Liver (tissue), 9 donors: Measurements from ENCODE around the gene RAD54L2. TPM values are rescaled to one million over a fixed set of nuclear protein-coding genes. Genes with fewer than 3 reads are reported as not detected.

Source experiments
- DNase-seq: peaks from one replicate; pipeline ENCODE4 v3.0.0-alpha.2; 2017; ENCODE audit warnings: low spot score
- H3K27ac ChIP-seq, 2 donors: one replicate each; pipeline ENCODE4 v1.7.0; 2013; ENCODE audit warnings: inconsistent platforms in 2 of 2, low read length in 2 of 2, control low read depth in 1 of 2, low read depth in 1 of 2, mild to moderate bottlenecking in 1 of 2
- H3K27me3 ChIP-seq, 4 donors: one replicate each; pipeline versions ENCODE4 v1.6.1 to v1.7.0; 2013; ENCODE audit warnings: low read length in 3 of 4, inconsistent platforms in 1 of 4, mild to moderate bottlenecking in 1 of 4, moderate library complexity in 1 of 4; ENCODE audit not compliant: control insufficient read depth in 4 of 4, insufficient read depth in 4 of 4
- H3K36me3 ChIP-seq, 4 donors: one replicate each; pipeline versions ENCODE4 v1.6.1 to v1.7.0; 2013; ENCODE audit warnings: low read length in 3 of 4, mild to moderate bottlenecking in 3 of 4, low read depth in 1 of 4, moderate library complexity in 1 of 4; ENCODE audit not compliant: control insufficient read depth in 4 of 4, insufficient read depth in 3 of 4
- H3K4me1 ChIP-seq, 4 donors: one replicate each; pipeline versions ENCODE4 v1.6.1 to v1.7.0; 2013; ENCODE audit warnings: low read length in 3 of 4, mild to moderate bottlenecking in 3 of 4, moderate library complexity in 1 of 4; ENCODE audit not compliant: control insufficient read depth in 4 of 4, insufficient read depth in 4 of 4
- H3K4me3 ChIP-seq, 3 donors: one replicate each; pipeline versions ENCODE4 v1.6.1 to v1.7.0; 2013; ENCODE audit warnings: low read length in 3 of 3, control low read depth in 1 of 3, low read depth in 1 of 3, mild to moderate bottlenecking in 1 of 3
- H3K9ac ChIP-seq, 2 donors: one replicate each; pipeline ENCODE4 v1.7.0; 2013; ENCODE audit warnings: low read length in 2 of 2, mild to moderate bottlenecking in 2 of 2, moderate library complexity in 2 of 2, control low read depth in 1 of 2, low read depth in 1 of 2
- H3K9me3 ChIP-seq, 4 donors: one replicate each; pipeline versions ENCODE4 v1.6.1 to v1.7.0; 2013; ENCODE audit warnings: low read length in 3 of 4; ENCODE audit not compliant: control insufficient read depth in 4 of 4
- CTCF ChIP-seq: fragments of 150-350 bp; IDR thresholded peaks from 2 replicates; pipeline ENCODE4 v1.5.1; 2017; ENCODE audit warnings: improper control_type of control experiment, low read depth, low read length; ENCODE audit not compliant: missing input control
- EGR1 ChIP-seq, 2 donors: IDR thresholded peaks; 2 replicates each; pipeline ENCODE4 v1.6.1; 2016 to 2018; ENCODE audit warnings: antibody characterized with exemption in 2 of 2, low read depth in 2 of 2
- FOXA1 ChIP-seq: IDR thresholded peaks from 2 replicates; pipeline ENCODE4 v1.6.1; 2016; ENCODE audit warnings: antibody characterized with exemption
- FOXA2 ChIP-seq: IDR thresholded peaks from 2 replicates; pipeline ENCODE4 v1.6.1; 2016; ENCODE audit warnings: antibody characterized with exemption
- GABPA ChIP-seq, 2 donors: IDR thresholded peaks in 1 of 2; conservative IDR thresholded peaks in 1 of 2; 2 replicates each; pipeline ENCODE4 v1.6.1; 2016; ENCODE audit warnings: antibody characterized with exemption in 2 of 2, mild to moderate bottlenecking in 1 of 2, moderate library complexity in 1 of 2
- HNF4A ChIP-seq, 2 donors: conservative IDR thresholded peaks; 2 replicates each; pipeline ENCODE4 v1.6.1; 2016; ENCODE audit warnings: antibody characterized with exemption in 2 of 2, mild to moderate bottlenecking in 2 of 2
- HNF4G ChIP-seq: IDR thresholded peaks from 2 replicates; pipeline ENCODE4 v1.6.1; 2016; ENCODE audit warnings: antibody characterized with exemption
- JUND ChIP-seq, 2 donors: IDR thresholded peaks; 2 replicates each; pipeline ENCODE4 v1.6.1; 2016; ENCODE audit warnings: antibody characterized with exemption in 2 of 2
- NR2F2 ChIP-seq: IDR thresholded peaks from 2 replicates; pipeline ENCODE4 v1.6.1; 2016; ENCODE audit warnings: antibody characterized with exemption
- RAD21 ChIP-seq, 2 donors: IDR thresholded peaks; 2 replicates each; pipeline ENCODE4 v1.6.1; 2016; ENCODE audit warnings: antibody characterized with exemption in 2 of 2, mild to moderate bottlenecking in 2 of 2
- RXRA ChIP-seq, 2 donors: IDR thresholded peaks; 2 replicates each; pipeline ENCODE4 v1.6.1; 2017 to 2018; ENCODE audit warnings: antibody characterized with exemption in 2 of 2, mild to moderate bottlenecking in 1 of 2
- SP1 ChIP-seq: IDR thresholded peaks from 2 replicates; pipeline ENCODE4 v1.6.1; 2018; ENCODE audit warnings: antibody characterized with exemption, mild to moderate bottlenecking
- TAF1 ChIP-seq: conservative IDR thresholded peaks from 2 replicates; pipeline ENCODE4 v1.6.1; 2016; ENCODE audit warnings: antibody characterized with exemption, mild to moderate bottlenecking
- YY1 ChIP-seq: IDR thresholded peaks from 2 replicates; pipeline ENCODE4 v1.6.1; 2016; ENCODE audit warnings: antibody characterized with exemption, mild to moderate bottlenecking
- ZBTB33 ChIP-seq: IDR thresholded peaks from 2 replicates; pipeline ENCODE4 v1.6.1; 2016; ENCODE audit warnings: antibody characterized with exemption
- WGBS: extraction: QIAGEN DNeasy Blood & Tissue Kit; methylation state at CpG from one replicate; pipeline ENCODE4 v1.1.7; 2013; 5-methylcytosine and 5-hydroxymethylcytosine counted together
- polyA plus RNA-seq, 2 donors: library from polyadenylated mRNA; stranded (reverse) in 1 of 2; unstranded in 1 of 2; fragments of 200-250 nt in 1 of 2; fragments of >200 nt in 1 of 2; fragmentation: Nextera tagmentation in 1 of 2; extraction: Ambion mirVana in 1 of 2; gene quantifications; one replicate each; pipeline versions ENCODE4 v1.2.1 to v1.2.3, GENCODE V29; 2013 to 2015
- total RNA-seq, 2 donors: library from RNA; depleted of rRNA; stranded (reverse); fragments of >200 nt; gene quantifications; one replicate each; pipeline ENCODE4 v1.2.3, GENCODE V29; 2014
- TF ChIP-seq, protein P1 (sequence below): IDR thresholded peaks from 2 replicates; pipeline ENCODE4 v1.6.1; 2016; ENCODE audit warnings: antibody characterized with exemption, mild to moderate bottlenecking
- TF ChIP-seq, protein P2 (sequence below): IDR thresholded peaks from 2 replicates; pipeline ENCODE4 v1.6.1; 2016; ENCODE audit warnings: antibody characterized with exemption
- donor health status: healthy.
- donor health status: healthy.
- donor health status: healthy.
- donor health status: healthy.
- donor health status: healthy.

Gene RAD54L2
- total and polyA plus RNA-seq, 4 donors = 1.9 to 25.1 (median 8.0) TPM

- 97% methylated on average over 4 of the region's 4 CpGs for WGBS
- TF ChIP-seq FOXA1 (no peak), EGR1 (IDR thresholded peaks at IDR 0.05; ENCODE audit: low read depth in 2 of 2) (no peak), JUND (IDR thresholded peaks at IDR 0.05) (no peak), FOXA2 (no peak), GABPA (IDR thresholded peaks at IDR 0.05 in 1 of 2, conservative IDR thresholded peaks at IDR 0.05 in 1 of 2) (no peak), TAF1 (no peak), RXRA (IDR thresholded peaks at IDR 0.05) (no peak), ZBTB33 (no peak), CTCF (no peak), NR2F2 (no peak), SP1 (no peak), YY1 (no peak), HNF4G (no peak), RAD21 (IDR thresholded peaks at IDR 0.05) (no peak), HNF4A (conservative IDR thresholded peaks at IDR 0.05) (no peak)
- TF ChIP-seq, protein P1, sequence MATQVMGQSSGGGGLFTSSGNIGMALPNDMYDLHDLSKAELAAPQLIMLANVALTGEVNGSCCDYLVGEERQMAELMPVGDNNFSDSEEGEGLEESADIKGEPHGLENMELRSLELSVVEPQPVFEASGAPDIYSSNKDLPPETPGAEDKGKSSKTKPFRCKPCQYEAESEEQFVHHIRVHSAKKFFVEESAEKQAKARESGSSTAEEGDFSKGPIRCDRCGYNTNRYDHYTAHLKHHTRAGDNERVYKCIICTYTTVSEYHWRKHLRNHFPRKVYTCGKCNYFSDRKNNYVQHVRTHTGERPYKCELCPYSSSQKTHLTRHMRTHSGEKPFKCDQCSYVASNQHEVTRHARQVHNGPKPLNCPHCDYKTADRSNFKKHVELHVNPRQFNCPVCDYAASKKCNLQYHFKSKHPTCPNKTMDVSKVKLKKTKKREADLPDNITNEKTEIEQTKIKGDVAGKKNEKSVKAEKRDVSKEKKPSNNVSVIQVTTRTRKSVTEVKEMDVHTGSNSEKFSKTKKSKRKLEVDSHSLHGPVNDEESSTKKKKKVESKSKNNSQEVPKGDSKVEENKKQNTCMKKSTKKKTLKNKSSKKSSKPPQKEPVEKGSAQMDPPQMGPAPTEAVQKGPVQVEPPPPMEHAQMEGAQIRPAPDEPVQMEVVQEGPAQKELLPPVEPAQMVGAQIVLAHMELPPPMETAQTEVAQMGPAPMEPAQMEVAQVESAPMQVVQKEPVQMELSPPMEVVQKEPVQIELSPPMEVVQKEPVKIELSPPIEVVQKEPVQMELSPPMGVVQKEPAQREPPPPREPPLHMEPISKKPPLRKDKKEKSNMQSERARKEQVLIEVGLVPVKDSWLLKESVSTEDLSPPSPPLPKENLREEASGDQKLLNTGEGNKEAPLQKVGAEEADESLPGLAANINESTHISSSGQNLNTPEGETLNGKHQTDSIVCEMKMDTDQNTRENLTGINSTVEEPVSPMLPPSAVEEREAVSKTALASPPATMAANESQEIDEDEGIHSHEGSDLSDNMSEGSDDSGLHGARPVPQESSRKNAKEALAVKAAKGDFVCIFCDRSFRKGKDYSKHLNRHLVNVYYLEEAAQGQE = no peak
- TF ChIP-seq, protein P2, sequence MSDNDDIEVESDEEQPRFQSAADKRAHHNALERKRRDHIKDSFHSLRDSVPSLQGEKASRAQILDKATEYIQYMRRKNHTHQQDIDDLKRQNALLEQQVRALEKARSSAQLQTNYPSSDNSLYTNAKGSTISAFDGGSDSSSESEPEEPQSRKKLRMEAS = no peak
Measured at GRCh38 chr3:51578238-51578637, 39.7 kb downstream of the RAD54L2 start.

DNA sequence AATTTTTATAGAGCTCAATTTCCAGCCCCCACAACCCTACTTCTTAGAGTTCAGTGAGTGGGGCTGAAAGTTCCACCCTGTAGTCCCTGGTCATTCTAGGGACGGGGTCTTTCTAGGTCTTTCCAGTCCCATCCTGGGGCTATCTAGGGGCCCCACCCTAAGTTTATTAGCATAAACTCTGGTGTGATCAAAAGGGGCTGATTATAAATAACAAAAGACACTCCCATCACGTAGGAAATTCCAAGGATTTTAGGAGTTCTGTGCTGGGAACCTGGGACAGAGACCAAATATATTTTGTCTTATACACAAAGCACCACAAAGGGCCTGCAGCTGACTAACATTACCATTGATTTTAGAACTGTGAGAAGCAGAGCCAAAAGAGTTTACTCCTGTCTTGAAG is 41.9 kb downstream of the RAD54L2 start:
- H3K9me3 ChIP-seq = no peaks in the 10 kb centered on the region
- H3K36me3 ChIP-seq = peaks cover 0 to 5% (median 0%) of the 10 kb centered on the region in 4 donors
- 91% methylated on average over 2 of the region's 2 CpGs for WGBS
- TF ChIP-seq, protein P2 = no peak
- no peak for TF ChIP-seq EGR1 (IDR thresholded peaks at IDR 0.05; ENCODE audit: low read depth in 2 of 2)
- TF ChIP-seq, protein P1 = no peak
- TF ChIP-seq JUND (IDR thresholded peaks at IDR 0.05) = no peak
- no peak for TF ChIP-seq HNF4G
- TF ChIP-seq RXRA (IDR thresholded peaks at IDR 0.05) = no peak
- TF ChIP-seq FOXA2 = no peak
- TF ChIP-seq FOXA1 = no peak
- no peak for TF ChIP-seq NR2F2
- no peak for TF ChIP-seq RAD21 (IDR thresholded peaks at IDR 0.05)
- no peak for TF ChIP-seq SP1
- no peak for TF ChIP-seq YY1
- TF ChIP-seq TAF1 = no peak
- TF ChIP-seq ZBTB33 = no peak
- no peak for TF ChIP-seq HNF4A (conservative IDR thresholded peaks at IDR 0.05)
- no peak overlapping the region for H3K4me3 ChIP-seq
- no peak for DNase-seq
- no peak overlapping the region for H3K27ac ChIP-seq
- no peak overlapping the region for H3K9ac ChIP-seq
- peaks cover 0 to 5% (median 0%) of the 10 kb centered on the region in 4 donors for H3K4me1 ChIP-seq
- no peaks in the 10 kb centered on the region for H3K27me3 ChIP-seq

More at GRCh38 chr3:51578238-51578637, 39.7 kb downstream of the RAD54L2 start:
- Histone ChIP-seq H3K27me3 (no peaks in the 10 kb centered on the region), H3K36me3 (peaks cover 0 to 8% (median 0%) of the 10 kb centered on the region in 4 donors), H3K9me3 (no peaks in the 10 kb centered on the region), H3K4me3 (no peak overlapping the region), H3K4me1 (peaks cover 0 to 5% (median 0%) of the 10 kb centered on the region in 4 donors), H3K27ac (no peak overlapping the region), H3K9ac (no peak overlapping the region)
- DNase-seq = no peak
